Stimulated activated naive CD4-positive, alpha-beta T cell (primary cell): ENCODE measurements around the gene PGP.
A peak's percentile ranks its signal among the peaks of the same experiment; 100 is the strongest.

Experiments
- DNase-seq, 6 experiments: peaks; one replicate each; lab custom pipeline; 2025; lab: John Stamatoyannopoulos, UW

The PGP gene

GRCh38 chr16:2237102-2237482, 22.5 kb upstream of the PGP start:
- no peak for DNase-seq

DNA sequence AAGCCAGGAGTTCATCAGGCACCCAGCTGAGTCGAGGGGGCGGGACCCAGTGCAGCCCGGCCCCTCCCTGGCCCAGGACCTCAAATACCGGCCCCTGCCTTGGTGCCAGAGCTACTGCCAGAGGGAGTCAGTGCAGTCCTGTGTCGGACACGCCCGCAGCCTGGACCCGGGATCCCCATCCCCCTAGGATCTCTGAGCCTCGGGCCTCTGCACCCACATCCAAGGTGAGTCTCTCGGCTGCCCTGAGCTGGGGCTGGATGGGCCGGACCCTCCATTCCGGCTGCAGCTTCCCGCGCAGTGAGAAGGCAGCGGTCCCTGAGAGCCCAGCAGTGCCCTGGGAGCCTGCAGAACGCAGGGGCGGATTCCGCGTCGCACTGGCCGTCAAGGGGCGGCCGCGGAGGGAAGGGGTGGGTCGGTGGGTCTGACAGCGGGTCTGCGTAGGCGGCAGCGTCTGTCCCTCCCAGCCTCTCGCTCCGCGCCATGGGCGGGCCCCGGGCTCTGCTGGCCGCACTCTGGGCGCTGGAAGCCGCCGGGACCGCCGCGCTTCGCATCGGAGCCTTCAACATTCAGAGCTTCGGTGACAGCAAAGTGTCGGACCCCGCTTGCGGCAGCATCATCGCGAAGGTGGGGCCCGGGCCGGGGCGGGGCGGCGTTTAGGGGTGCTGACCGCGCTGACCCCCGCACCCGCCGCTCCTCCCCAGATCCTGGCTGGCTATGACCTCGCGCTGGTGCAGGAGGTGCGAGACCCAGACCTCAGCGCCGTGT, 21.9 kb upstream of the PGP start, which contains the start of gene DNASE1L2:
Gene DNASE1L2, plus strand, starts transcription at position 108 of the 765 bp plus-strand sequence. Its CDS starts 373 bp downstream, at position 481.
- DNase-seq, result no peak

DNA sequence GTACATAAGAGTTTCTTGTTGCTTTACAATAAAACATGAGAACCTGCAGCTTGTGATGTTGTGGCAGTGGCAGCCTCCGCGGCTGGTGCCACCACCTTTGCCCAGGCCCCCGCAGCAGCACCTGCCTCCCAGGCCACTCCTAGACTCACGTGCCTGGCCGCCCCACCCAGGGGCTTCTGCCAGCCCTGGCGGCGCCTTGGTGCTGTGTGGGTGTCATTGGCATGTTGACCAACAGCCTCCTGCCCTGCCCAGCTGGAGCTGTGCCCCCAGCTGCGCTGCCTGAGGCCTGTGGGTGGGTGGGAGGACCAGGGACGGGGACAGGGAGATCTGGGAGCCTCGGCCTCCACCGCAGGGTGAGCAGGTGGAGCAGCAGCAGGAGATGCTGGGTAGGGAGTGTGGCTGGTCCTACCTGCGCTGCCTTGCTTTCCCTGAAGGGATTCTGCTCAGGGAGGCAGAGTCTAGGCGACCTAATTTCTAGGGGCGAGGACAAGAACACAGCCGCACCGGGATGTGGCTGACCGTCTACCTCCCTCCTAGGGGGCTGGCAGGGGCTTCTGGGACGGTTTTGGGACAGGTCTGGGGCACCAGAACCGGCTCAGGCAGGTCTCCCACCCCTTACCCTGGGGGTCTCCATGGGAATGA, 21.2 kb upstream of the PGP start:
- DNase-seq, result no peak

DNA sequence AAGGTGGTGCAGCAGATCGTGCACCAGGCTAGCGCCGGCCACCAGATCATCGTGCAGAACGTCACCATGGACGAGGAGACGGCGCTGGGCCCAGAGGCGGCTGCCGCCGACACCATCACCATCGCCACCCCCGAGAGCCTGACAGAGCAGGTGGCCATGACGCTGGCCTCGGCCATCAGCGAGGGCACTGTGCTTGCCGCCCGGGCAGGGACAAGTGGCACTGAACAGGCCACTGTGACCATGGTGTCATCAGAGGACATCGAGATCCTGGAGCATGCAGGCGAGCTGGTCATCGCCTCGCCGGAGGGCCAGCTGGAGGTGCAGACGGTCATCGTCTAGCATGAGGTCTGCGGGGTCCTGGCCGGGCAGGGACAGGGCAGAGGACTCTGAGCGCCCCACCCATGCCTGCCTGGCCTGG, 20.6 kb upstream of the PGP start:
- DNase-seq, result no peak

GRCh38 chr16:2234813-2235170, 20.2 kb upstream of the PGP start:
- DNase-seq, result no peak

- no peak for DNase-seq
These were observed 19.5 kb upstream of the PGP start for GRCh38 chr16:2233872-2234812.

DNA sequence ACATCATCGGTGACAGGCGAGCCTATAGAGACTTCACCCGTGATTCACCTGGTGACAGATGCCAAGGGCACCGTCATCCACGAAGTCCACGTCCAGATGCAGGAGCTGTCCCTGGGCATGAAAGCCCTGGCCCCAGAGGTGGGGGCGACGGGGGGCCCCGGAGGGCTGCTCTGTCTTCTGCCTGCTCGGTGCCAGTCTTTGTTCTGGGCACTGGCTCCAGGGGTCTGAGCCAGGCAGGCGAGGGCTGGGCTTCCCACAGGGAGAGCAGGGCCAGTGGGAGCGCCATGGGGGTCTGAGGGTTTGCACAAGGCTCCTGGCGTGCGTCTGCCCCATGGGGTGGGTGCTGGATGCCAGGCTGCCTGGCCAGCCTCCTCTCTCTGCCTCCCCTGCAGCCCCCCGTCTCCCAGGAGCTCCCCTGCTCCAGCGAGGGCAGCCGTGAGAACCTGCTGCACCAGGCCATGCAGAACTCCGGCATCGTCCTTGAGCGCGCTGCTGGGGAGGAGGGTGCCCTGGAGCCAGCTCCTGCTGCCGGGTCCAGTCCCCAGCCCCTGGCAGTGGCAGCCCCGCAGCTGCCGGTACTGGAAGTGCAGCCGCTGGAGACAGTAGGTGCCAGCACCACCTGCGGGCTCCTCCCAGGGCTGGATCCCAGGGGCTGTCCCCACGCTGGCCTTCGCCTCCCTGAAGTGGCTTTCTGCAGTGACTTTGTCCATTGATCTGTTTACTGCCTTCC, 18.6 kb upstream of the PGP start:
- no peak for DNase-seq

DNA sequence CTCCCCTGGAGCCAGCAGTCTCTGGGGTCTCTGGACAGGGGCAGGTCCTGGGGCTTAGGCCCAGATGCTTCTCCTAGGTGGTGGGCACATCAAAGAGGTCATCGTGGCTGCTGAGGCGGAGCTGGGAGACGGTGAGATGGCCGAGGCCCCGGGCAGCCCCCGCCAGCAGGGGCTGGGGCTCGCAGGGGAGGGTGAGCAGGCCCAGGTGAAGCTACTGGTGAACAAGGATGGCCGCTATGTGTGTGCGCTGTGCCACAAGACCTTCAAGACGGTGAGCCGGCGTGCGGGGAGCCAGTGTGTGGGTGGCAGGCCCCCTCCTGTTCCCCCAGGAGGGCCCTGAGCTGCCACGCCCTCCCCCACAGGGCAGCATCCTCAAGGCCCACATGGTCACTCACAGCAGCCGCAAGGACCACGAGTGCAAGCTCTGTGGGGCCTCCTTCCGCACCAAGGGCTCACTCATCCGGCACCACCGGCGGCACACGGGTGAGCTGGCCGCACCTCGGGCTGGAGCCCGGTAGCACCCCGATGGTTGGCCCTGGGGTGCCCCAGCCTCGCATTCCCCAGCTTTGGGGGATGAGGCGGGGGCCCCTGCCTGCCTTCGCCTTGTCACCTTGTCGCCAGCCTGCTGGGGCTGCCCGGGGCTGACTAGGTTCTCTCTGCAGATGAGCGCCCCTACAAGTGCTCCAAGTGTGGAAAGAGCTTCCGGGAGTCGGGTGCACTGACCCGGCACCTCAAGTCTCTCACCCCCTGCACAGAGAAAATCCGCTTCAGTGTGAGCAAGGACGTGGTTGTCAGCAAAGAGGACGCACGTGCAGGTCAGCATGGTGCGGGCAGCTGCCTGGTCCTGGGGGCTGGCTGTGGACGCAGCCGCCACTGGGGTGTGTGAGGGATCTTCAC, 17.7 kb upstream of the PGP start:
- DNase-seq, result no peak

GRCh38 chr16:2231016-2231931, 16.6 kb upstream of the PGP start:
- DNase-seq, result no peak

- no peak for DNase-seq
These were observed 15.7 kb upstream of the PGP start for GRCh38 chr16:2230376-2230775.

DNA sequence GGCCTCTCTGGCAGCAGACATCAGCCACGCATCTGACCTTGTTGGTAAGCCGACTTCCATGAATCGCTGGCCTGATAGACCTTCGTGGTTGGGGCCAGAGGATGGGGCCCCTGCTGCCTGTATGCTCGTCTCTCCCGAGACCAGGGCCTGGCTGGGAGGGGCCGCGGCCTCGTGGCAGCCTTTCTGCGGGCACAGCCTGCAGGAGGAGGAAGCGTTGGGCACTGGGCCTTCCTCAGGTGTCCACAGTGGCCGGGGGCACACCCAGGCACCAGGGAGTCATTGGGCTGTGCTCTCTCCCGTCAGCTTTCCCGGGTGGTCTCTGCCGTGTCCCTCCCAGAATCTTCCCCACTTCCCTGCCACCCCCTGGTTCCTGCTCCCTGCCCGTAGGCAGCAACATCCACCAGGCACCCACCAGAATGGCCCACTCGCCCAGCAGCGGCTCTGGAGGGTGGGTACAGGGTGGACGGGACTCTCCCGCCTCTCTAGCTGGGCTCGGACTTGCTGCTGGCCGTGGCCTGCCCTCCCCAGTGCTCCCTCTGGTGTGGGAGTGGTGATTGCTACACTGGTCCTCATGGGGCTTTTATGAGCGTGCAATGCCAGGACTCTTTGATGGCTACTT, 15.1 kb upstream of the PGP start:
- DNase-seq, result no peak

GRCh38 chr16:2229091-2229490, 14.5 kb upstream of the PGP start:
- no peak for DNase-seq

DNA sequence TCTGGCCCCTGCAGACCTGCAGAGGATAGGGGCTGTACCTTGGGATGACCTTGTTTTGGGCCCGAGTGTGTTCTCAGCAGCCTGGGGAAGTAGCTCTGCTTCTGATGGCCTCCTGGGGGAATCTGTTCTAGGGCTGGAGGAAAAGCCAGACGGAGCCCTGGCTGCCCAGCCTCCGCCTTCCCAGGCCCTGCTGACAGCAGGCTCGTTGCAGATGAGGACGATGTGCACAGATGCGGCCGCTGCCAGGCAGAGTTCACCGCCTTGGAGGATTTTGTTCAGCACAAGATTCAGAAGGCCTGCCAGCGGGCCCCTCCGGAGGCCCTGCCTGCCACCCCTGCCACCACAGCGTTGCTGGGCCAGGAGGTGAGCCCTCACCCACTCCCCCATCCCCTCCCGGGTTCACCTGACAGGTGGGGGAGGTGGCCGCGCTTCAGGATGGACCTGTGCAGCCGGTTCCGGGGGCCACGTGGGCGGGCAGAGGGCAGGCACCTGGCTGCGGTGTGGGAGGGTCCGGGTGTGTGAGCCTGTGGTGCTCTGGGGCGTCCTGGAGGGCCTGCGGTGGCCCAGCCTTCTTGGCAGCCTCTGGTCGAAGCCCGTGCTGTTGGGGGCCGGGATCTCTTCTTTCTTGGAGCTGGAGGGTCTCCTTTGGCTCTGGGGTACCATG, 13.7 kb upstream of the PGP start:
- DNase-seq, result no peak

DNA sequence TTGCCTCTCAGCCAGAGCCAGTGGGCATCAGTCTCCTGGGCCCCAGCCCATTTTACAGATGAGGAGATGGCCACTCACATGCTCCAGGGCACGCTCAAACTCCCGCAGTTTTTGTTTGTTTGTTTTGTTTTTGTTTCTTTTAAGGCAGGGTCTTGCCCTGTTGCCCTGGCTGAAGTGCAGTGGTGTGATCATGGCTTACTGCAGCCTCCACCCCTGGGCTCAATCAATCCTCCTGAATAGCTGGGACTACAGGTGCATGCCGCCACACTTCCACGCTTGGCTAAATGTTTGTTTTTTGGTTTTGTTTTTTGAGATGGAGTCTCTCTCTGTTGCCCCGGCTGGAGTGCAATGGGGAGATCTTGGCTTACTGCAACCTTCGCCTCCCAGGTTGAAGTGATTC, 12.3 kb upstream of the PGP start:
- DNase-seq, result no peak

- no peak for DNase-seq
These were observed 11.7 kb upstream of the PGP start for GRCh38 chr16:2226245-2226793.

GRCh38 chr16:2223942-2224486, 9.4 kb upstream of the PGP start:
- DNase-seq, result peak in 1 of 6 experiments; percentile 55

- peak; percentile 95 to 98 (median 97) for DNase-seq
These were observed 8.7 kb upstream of the PGP start, which contains the start of gene E4F1 for GRCh38 chr16:2223221-2223941. Gene E4F1, plus strand, starts transcription at chr16:2223591. Its CDS starts 23 bp downstream, at chr16:2223614.
